ENCODE results near the gene VWA8. TPM values are rescaled to one million over a fixed set of nuclear protein-coding genes. Genes with fewer than 3 reads are reported as not detected.
A peak's percentile ranks its signal among the peaks of the same experiment; 100 is the strongest.

Gene VWA8
- total RNA-seq, 1 donor: 21.4 TPM

DNA sequence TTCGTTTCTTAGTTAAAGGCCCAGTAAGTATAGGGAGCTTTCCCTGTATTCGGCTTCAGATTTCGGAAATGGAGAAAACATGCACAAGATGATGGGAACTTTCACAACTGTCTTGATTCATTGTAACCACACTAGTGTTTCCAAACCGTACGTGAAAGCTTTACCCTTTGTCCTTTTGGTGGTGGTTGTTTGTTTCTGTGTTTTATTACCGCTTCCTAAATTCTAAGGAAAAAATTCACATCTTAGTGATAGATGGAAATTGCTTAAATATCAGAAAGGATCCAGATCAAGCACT is 504 bp upstream of the VWA8 start:
- peaks cover 16% of the 10 kb centered on the region for H3K4me1 ChIP-seq (ENCODE audit: insufficient read depth, low read length)
- H2AFZ ChIP-seq (ENCODE audit: low read length): peak overlapping the region; percentile 100
- peak overlapping the region; percentile 92 for H3K4me2 ChIP-seq (ENCODE audit: insufficient read depth, low read length)
- no peaks in the 10 kb centered on the region for H4K20me1 ChIP-seq (ENCODE audit: insufficient read depth, low read length)
- H3K4me3 ChIP-seq (ENCODE audit: insufficient read depth, low read length): peak overlapping the region; percentile 88
- no peaks in the 10 kb centered on the region for H3K36me3 ChIP-seq (ENCODE audit: insufficient read depth, low read length)
- no peaks in the 10 kb centered on the region for H3K27me3 ChIP-seq (ENCODE audit: insufficient read depth, low read length)
- TF ChIP-seq, protein P1, sequence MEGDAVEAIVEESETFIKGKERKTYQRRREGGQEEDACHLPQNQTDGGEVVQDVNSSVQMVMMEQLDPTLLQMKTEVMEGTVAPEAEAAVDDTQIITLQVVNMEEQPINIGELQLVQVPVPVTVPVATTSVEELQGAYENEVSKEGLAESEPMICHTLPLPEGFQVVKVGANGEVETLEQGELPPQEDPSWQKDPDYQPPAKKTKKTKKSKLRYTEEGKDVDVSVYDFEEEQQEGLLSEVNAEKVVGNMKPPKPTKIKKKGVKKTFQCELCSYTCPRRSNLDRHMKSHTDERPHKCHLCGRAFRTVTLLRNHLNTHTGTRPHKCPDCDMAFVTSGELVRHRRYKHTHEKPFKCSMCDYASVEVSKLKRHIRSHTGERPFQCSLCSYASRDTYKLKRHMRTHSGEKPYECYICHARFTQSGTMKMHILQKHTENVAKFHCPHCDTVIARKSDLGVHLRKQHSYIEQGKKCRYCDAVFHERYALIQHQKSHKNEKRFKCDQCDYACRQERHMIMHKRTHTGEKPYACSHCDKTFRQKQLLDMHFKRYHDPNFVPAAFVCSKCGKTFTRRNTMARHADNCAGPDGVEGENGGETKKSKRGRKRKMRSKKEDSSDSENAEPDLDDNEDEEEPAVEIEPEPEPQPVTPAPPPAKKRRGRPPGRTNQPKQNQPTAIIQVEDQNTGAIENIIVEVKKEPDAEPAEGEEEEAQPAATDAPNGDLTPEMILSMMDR (IDR thresholded peaks at IDR 0.05; ENCODE audit: extremely low read depth, low read depth, low read length): no peak
- H3K27ac ChIP-seq (ENCODE audit: low read depth, low read length): peak overlapping the region; percentile 90
- H3K79me2 ChIP-seq (ENCODE audit: insufficient read depth, low read length): peaks cover 37% of the 10 kb centered on the region
- no peak for DNase-seq (ENCODE audit: insufficient read length, low spot score, missing footprints)
- no peaks in the 10 kb centered on the region for H3K9me3 ChIP-seq (ENCODE audit: low read depth, low read length)

DNA sequence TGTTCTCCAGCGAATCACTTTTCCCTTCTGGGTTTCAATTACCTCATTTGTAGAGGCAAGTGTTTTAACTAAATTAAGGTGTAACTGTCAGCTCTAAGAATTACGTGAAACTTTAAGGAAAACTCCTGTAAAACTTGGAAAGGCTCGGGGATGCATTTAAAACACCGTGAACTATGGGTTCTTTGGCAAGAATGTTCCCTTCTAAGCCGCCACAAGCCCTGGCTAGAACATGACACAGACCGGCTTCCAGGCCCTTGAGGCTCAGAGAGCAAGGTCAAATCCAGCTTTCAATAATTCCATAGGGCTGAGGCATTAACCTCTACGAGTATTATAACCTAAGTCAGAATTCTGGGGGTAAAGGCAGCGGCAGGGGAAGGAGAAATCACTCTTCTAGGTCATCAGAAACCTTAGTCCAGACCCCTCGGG is 685 bp downstream of the VWA8 start:
- H3K27ac ChIP-seq (ENCODE audit: low read depth, low read length): peak overlapping the region; percentile 90
- H3K4me3 ChIP-seq (ENCODE audit: insufficient read depth, low read length): peak overlapping the region; percentile 88
- H4K20me1 ChIP-seq (ENCODE audit: insufficient read depth, low read length): no peaks in the 10 kb centered on the region
- H3K4me2 ChIP-seq (ENCODE audit: insufficient read depth, low read length): peak overlapping the region; percentile 92
- no peaks in the 10 kb centered on the region for H3K9me3 ChIP-seq (ENCODE audit: low read depth, low read length)
- H3K4me1 ChIP-seq (ENCODE audit: insufficient read depth, low read length): peaks cover 16% of the 10 kb centered on the region
- TF ChIP-seq, protein P1 (IDR thresholded peaks at IDR 0.05; ENCODE audit: extremely low read depth, low read depth, low read length): no peak
- no peaks in the 10 kb centered on the region for H3K27me3 ChIP-seq (ENCODE audit: insufficient read depth, low read length)
- DNase-seq (ENCODE audit: insufficient read length, low spot score, missing footprints): peak; percentile 42
- peak overlapping the region; percentile 100 for H2AFZ ChIP-seq (ENCODE audit: low read length)
- no peaks in the 10 kb centered on the region for H3K36me3 ChIP-seq (ENCODE audit: insufficient read depth, low read length)
- peaks cover 49% of the 10 kb centered on the region for H3K79me2 ChIP-seq (ENCODE audit: insufficient read depth, low read length)

DNA sequence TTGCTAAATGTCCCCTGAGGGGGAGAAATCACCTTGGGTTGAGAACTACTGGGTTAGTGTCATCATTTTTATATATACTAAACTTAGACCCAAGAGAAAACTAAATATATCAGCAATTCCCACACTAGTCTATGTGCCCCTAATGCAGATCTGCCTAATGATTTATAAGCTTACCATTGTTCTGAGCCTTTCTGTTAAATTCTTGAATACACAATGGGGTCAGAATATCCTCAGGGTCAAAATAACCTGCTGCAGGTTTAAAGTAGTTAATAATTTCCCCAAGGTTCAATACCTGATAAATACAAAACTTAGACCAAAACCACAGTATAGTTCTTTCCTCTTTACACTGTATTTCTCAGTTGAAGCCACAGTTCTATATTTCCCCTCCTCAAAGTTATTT is 4.6 kb downstream of the VWA8 start:
- peaks cover 10% of the 10 kb centered on the region for H3K4me1 ChIP-seq (ENCODE audit: insufficient read depth, low read length)
- H4K20me1 ChIP-seq (ENCODE audit: insufficient read depth, low read length): peaks cover 3% of the 10 kb centered on the region

DNA sequence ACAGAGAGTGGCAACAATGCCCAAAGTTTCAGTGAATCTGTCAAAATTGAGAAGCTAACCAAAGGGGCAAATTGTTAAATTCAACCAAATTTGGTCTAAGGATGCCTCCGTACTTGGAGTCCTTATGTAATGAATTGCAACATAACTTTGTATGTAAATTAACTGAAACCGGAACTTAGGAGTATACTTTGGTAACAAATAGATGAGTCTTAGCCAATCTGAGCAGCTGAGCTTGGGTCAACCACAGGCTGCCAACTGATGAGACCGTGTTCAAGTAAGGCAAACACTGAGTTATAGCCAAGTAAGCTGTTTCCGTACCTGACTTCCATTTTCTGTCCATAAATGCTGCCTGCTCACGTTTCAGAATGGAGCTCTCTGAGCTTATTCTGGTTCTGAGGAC is 5.3 kb downstream of the VWA8 start:
- Histone ChIP-seq H3K36me3 (ENCODE audit: insufficient read depth, low read length) (no peaks in the 10 kb centered on the region), H3K27me3 (ENCODE audit: insufficient read depth, low read length) (no peaks in the 10 kb centered on the region), H3K79me2 (ENCODE audit: insufficient read depth, low read length) (peaks cover 72% of the 10 kb centered on the region), H3K27ac (ENCODE audit: low read depth, low read length) (no peak overlapping the region), H3K4me3 (ENCODE audit: insufficient read depth, low read length) (no peak overlapping the region), H3K4me1 (ENCODE audit: insufficient read depth, low read length) (peaks cover 7% of the 10 kb centered on the region), H4K20me1 (ENCODE audit: insufficient read depth, low read length) (peaks cover 3% of the 10 kb centered on the region), H3K9me3 (ENCODE audit: low read depth, low read length) (no peaks in the 10 kb centered on the region), H2AFZ (ENCODE audit: low read length) (no peak overlapping the region), H3K4me2 (ENCODE audit: insufficient read depth, low read length) (no peak overlapping the region)
- DNase-seq (ENCODE audit: insufficient read length, low spot score, missing footprints): no peak
- TF ChIP-seq, protein P1 (IDR thresholded peaks at IDR 0.05; ENCODE audit: extremely low read depth, low read depth, low read length): no peak

More for the DNA sequence above, 4.6 kb downstream of the VWA8 start:
- Histone ChIP-seq H2AFZ (ENCODE audit: low read length) (no peak overlapping the region), H3K79me2 (ENCODE audit: insufficient read depth, low read length) (peaks cover 73% of the 10 kb centered on the region), H3K27me3 (ENCODE audit: insufficient read depth, low read length) (no peaks in the 10 kb centered on the region), H3K27ac (ENCODE audit: low read depth, low read length) (no peak overlapping the region), H3K4me3 (ENCODE audit: insufficient read depth, low read length) (no peak overlapping the region), H3K36me3 (ENCODE audit: insufficient read depth, low read length) (no peaks in the 10 kb centered on the region), H3K4me2 (ENCODE audit: insufficient read depth, low read length) (no peak overlapping the region), H3K9me3 (ENCODE audit: low read depth, low read length) (no peaks in the 10 kb centered on the region)
- DNase-seq (ENCODE audit: insufficient read length, low spot score, missing footprints): no peak
- TF ChIP-seq, protein P1 (IDR thresholded peaks at IDR 0.05; ENCODE audit: extremely low read depth, low read depth, low read length): no peak
